ENCODE results near the gene SMIM24.

SMIM24 gene

GRCh38 chr19:3476830-3477229 lies 3.5 kb downstream of the SMIM24 start:
- no peak for TF ChIP-seq CTCF (IDR thresholded peaks at IDR 0.05; ENCODE audit: low read length, missing control alignments)
- no peak overlapping the region for H3K4me3 ChIP-seq (replicated peaks; ENCODE audit: low read depth, low read length)
- DNase-seq (ENCODE audit: low read depth), result no peak

- no peak overlapping the region for H3K4me3 ChIP-seq (replicated peaks; ENCODE audit: low read depth, low read length)
- TF ChIP-seq CTCF (IDR thresholded peaks at IDR 0.05; ENCODE audit: low read length, missing control alignments), result no peak
Observed at GRCh38 chr19:3475449-3475848, 4.9 kb downstream of the SMIM24 start.

GRCh38 chr19:3474614-3475013 lies 5.7 kb downstream of the SMIM24 start:
- no peak for DNase-seq (ENCODE audit: low read depth)
- H3K4me3 ChIP-seq (replicated peaks; ENCODE audit: low read depth, low read length), result no peak overlapping the region
- no peak for TF ChIP-seq CTCF (IDR thresholded peaks at IDR 0.05; ENCODE audit: low read length, missing control alignments)

More at GRCh38 chr19:3475449-3475848, 4.9 kb downstream of the SMIM24 start:
- DNase-seq (ENCODE audit: low read depth), result no peak

- TF ChIP-seq CTCF (IDR thresholded peaks at IDR 0.05; ENCODE audit: low read length, missing control alignments), result no peak
- no peak overlapping the region for H3K4me3 ChIP-seq (replicated peaks; ENCODE audit: low read depth, low read length)
- DNase-seq (ENCODE audit: low read depth), result no peak
Observed at GRCh38 chr19:3474010-3474409, 6.3 kb downstream of the SMIM24 start.

GRCh38 chr19:3471954-3472655 lies 8.2 kb downstream of the SMIM24 start:
- TF ChIP-seq CTCF (IDR thresholded peaks at IDR 0.05; ENCODE audit: low read length, missing control alignments), result peak; percentile 83
- H3K4me3 ChIP-seq (replicated peaks; ENCODE audit: low read depth, low read length), result no peak overlapping the region
- no peak for DNase-seq (ENCODE audit: low read depth)

- TF ChIP-seq CTCF (IDR thresholded peaks at IDR 0.05; ENCODE audit: low read length, missing control alignments), result no peak
- no peak for DNase-seq (ENCODE audit: low read depth)
- no peak overlapping the region for H3K4me3 ChIP-seq (replicated peaks; ENCODE audit: low read depth, low read length)
Observed at GRCh38 chr19:3470500-3471128, 9.7 kb downstream of the SMIM24 start.

All from fibroblast of pulmonary artery (primary cell).